Ishikawa (cell line): ENCODE data around the gene FITM2.

Source experiments
- CEBPB ChIP-seq: IDR thresholded peaks from 2 replicates; pipeline ENCODE4 v1.6.1; 2012
- CREB1 ChIP-seq: IDR thresholded peaks from 2 replicates; pipeline ENCODE4 v1.6.1; 2012; ENCODE audit warnings: low read depth
- EGR1 ChIP-seq: IDR thresholded peaks from 2 replicates; pipeline ENCODE4 v1.6.1; 2012
- EP300 ChIP-seq: IDR thresholded peaks from 2 replicates; pipeline ENCODE4 v1.6.1; 2012; ENCODE audit warnings: borderline replicate concordance
- FOXM1 ChIP-seq: IDR thresholded peaks from 2 replicates; pipeline ENCODE4 v1.6.1; 2012; ENCODE audit warnings: low read depth, borderline replicate concordance
- NFIC ChIP-seq: IDR thresholded peaks from 2 replicates; pipeline ENCODE4 v1.6.1; 2012
- RAD21 ChIP-seq: IDR thresholded peaks from 2 replicates; pipeline ENCODE4 v1.6.1; 2012; ENCODE audit warnings: low read depth
- TAF1 ChIP-seq: IDR thresholded peaks from 2 replicates; pipeline ENCODE4 v1.6.1; 2012; ENCODE audit warnings: low read depth, mild to moderate bottlenecking
- TCF12 ChIP-seq: IDR thresholded peaks from 2 replicates; pipeline ENCODE4 v1.6.1; 2012; ENCODE audit warnings: low read depth
- TEAD4 ChIP-seq: IDR thresholded peaks from 2 replicates; pipeline ENCODE4 v1.6.1; 2012
- YY1 ChIP-seq: IDR thresholded peaks from 2 replicates; pipeline ENCODE4 v1.6.1; 2012; ENCODE audit warnings: low read depth
- ZBTB7A ChIP-seq: IDR thresholded peaks from 2 replicates; pipeline ENCODE4 v1.6.1; 2012; ENCODE audit warnings: low read depth
- TF ChIP-seq, protein P1 (sequence below): IDR thresholded peaks from 2 replicates; pipeline ENCODE4 v1.6.1; 2012; ENCODE audit warnings: low read depth, mild to moderate bottlenecking
- TF ChIP-seq, protein P2 (sequence below): IDR thresholded peaks from 2 replicates; pipeline ENCODE4 v1.6.1; 2012
- TF ChIP-seq, protein P3 (sequence below): IDR thresholded peaks from 2 replicates; pipeline ENCODE4 v1.6.1; 2012

Gene FITM2

DNA sequence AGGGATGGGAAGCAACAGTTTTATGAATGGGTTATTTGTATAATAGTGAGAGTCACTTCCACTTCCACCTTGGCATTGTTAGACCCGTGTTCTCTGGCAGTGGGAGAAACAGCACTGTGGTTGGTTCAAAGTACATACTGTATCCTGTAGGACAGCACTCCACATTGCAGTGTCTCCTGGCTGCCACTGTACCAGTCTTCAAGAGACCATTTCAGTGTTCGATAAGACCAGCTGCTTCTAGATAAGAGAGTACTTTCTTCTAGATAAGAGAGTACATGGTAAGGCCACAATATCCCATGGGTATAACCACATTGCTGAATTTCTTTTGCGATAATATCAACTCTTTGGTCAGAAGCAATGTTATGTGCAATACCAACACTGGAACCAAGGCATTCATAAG lies 28.8 kb downstream of the FITM2 start:
- no peak for TF ChIP-seq CEBPB
- no peak for TF ChIP-seq CREB1
- TF ChIP-seq, protein P1, sequence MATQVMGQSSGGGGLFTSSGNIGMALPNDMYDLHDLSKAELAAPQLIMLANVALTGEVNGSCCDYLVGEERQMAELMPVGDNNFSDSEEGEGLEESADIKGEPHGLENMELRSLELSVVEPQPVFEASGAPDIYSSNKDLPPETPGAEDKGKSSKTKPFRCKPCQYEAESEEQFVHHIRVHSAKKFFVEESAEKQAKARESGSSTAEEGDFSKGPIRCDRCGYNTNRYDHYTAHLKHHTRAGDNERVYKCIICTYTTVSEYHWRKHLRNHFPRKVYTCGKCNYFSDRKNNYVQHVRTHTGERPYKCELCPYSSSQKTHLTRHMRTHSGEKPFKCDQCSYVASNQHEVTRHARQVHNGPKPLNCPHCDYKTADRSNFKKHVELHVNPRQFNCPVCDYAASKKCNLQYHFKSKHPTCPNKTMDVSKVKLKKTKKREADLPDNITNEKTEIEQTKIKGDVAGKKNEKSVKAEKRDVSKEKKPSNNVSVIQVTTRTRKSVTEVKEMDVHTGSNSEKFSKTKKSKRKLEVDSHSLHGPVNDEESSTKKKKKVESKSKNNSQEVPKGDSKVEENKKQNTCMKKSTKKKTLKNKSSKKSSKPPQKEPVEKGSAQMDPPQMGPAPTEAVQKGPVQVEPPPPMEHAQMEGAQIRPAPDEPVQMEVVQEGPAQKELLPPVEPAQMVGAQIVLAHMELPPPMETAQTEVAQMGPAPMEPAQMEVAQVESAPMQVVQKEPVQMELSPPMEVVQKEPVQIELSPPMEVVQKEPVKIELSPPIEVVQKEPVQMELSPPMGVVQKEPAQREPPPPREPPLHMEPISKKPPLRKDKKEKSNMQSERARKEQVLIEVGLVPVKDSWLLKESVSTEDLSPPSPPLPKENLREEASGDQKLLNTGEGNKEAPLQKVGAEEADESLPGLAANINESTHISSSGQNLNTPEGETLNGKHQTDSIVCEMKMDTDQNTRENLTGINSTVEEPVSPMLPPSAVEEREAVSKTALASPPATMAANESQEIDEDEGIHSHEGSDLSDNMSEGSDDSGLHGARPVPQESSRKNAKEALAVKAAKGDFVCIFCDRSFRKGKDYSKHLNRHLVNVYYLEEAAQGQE = no peak
- TF ChIP-seq EGR1 = no peak
- no peak for TF ChIP-seq TEAD4
- no peak for TF ChIP-seq FOXM1
- TF ChIP-seq TCF12 = no peak
- TF ChIP-seq NFIC = no peak
- TF ChIP-seq, protein P2, sequence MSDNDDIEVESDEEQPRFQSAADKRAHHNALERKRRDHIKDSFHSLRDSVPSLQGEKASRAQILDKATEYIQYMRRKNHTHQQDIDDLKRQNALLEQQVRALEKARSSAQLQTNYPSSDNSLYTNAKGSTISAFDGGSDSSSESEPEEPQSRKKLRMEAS = no peak
- TF ChIP-seq, protein P3, sequence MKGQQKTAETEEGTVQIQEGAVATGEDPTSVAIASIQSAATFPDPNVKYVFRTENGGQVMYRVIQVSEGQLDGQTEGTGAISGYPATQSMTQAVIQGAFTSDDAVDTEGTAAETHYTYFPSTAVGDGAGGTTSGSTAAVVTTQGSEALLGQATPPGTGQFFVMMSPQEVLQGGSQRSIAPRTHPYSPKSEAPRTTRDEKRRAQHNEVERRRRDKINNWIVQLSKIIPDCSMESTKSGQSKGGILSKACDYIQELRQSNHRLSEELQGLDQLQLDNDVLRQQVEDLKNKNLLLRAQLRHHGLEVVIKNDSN = no peak
- TF ChIP-seq ZBTB7A = no peak

DNA sequence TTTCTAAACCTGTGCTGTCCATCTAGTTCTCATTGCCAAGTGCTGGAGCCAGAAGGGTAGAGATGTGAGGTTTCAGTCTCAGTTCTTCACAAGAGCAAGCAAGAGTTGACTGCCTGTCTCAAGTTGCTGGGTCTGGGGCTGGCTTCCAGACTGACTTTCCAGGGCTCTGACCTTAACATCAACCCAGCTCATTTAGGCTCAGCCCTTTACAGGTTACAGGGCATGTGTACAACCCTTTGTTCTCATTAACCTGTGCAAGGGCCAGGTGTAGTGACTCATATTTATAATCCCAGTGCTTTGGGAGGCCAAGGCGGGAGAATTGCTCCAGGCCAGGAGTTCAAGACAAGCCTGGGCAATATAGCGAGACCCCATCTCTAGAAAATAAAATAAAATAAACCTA lies 30.6 kb downstream of the FITM2 start:
- TF ChIP-seq, protein P2 = no peak
- TF ChIP-seq ZBTB7A (no peak), CEBPB (no peak), TEAD4 (no peak), YY1 (no peak), TAF1 (no peak), RAD21 (no peak), EP300 (no peak), TCF12 (no peak), NFIC (no peak)
- TF ChIP-seq, protein P3 = no peak

DNA sequence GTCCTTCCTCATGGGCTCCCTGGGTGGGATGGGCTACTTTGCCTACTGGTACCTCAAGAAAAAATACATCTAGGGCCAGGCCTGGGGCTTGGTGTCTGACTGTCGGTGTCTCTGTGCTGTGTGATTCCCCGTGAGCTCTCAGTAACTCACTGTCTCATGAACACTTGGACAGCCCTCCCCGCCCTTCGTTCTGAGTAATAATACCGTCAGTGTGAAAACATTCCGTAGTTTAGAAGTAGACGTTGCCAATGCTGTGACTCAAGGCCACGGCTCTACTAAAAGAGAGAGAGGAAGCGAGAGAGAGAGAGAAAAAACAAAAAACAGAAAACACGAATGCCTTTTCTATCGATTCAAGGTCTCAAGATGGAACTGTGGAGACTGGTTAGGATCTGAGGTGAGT lies 31.8 kb downstream of the FITM2 start:
- TF ChIP-seq TEAD4 (no peak), EP300 (no peak), EGR1 (no peak), CREB1 (no peak), ZBTB7A (no peak), RAD21 (no peak), YY1 (no peak)
- TF ChIP-seq, protein P3 = no peak
- TF ChIP-seq, protein P2 = no peak

DNA sequence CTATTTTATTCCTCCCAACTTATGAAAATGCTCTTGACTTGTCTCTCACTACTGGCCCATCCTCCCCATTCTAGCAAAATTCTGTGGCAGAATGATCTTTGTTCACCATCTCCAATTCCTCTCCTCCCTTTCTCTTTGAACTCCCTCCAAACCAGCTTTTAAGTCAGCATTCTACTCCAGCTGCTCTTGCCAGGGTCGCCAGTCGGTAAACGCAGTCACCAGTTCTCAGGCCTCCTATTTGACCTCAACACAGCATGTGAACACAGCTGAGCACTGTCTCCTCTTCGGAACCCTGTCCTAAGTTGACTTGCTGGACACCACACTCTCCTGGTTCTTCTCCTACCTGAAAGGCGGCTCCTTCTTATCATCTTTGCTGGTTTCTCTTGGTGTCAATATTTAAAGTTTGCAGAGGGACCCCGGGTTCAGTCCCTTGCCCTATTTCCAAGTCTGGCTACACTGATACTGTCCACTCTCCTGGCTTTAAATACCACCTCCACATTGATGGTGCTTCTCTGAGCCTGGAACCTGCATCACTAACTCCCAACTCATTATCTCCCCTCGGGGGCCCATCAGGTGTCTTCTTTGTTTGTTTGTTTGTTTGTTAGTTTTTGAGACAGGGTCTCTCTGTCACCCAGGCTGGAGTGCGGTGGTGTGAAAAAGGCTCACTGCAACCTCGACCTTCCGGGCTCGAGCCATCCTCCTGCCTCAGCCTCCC lies 36.5 kb downstream of the FITM2 start:
- TF ChIP-seq, protein P3 = no peak
- TF ChIP-seq, protein P1 = no peak
- no peak for TF ChIP-seq ZBTB7A
- TF ChIP-seq CEBPB = no peak
- no peak for TF ChIP-seq TEAD4
